Thymus (tissue), 14 donors: ENCODE results near the gene MTMR1. TPM values are rescaled to one million over a fixed set of nuclear protein-coding genes. Genes with fewer than 3 reads are reported as not detected.
A peak's percentile ranks its signal among the peaks of the same experiment; 100 is the strongest.

Experiments used
- DNase-seq, 9 donors: peaks; one replicate each; pipeline ENCODE4 v3.0.0-alpha.2; 2013; ENCODE audit warnings: low spot score in 9 of 9, low read depth in 6 of 9, missing footprints in 1 of 9
- H3K27ac ChIP-seq, 2 donors: one replicate each; pipeline ENCODE4 v1.5.1; 2013; ENCODE audit warnings: control low read depth in 1 of 2, low read depth in 1 of 2, low read length in 1 of 2, mild to moderate bottlenecking in 1 of 2, moderate library complexity in 1 of 2
- H3K27me3 ChIP-seq, 2 donors: one replicate each; pipeline ENCODE4 v1.5.1; 2013; ENCODE audit warnings: low read length in 1 of 2; ENCODE audit not compliant: control insufficient read depth in 2 of 2, insufficient read depth in 1 of 2
- H3K36me3 ChIP-seq, 2 donors: one replicate each; pipeline ENCODE4 v1.5.1; 2013; ENCODE audit warnings: low read length in 1 of 2, mild to moderate bottlenecking in 1 of 2, moderate library complexity in 1 of 2; ENCODE audit not compliant: control insufficient read depth in 2 of 2, insufficient read depth in 2 of 2
- H3K4me1 ChIP-seq, 2 donors: one replicate each; pipeline ENCODE4 v1.5.1; 2013; ENCODE audit warnings: low read length in 2 of 2; ENCODE audit not compliant: control insufficient read depth in 2 of 2, insufficient read depth in 2 of 2
- H3K4me3 ChIP-seq, 2 donors: one replicate each; pipeline ENCODE4 v1.5.1; 2013; ENCODE audit warnings: low read length in 2 of 2, control low read depth in 1 of 2, mild to moderate bottlenecking in 1 of 2
- H3K9me3 ChIP-seq, 2 donors: one replicate each; pipeline ENCODE4 v1.5.1; 2013; ENCODE audit warnings: low read length in 1 of 2, mild to moderate bottlenecking in 1 of 2; ENCODE audit not compliant: control insufficient read depth in 2 of 2, insufficient read depth in 1 of 2
- WGBS: extraction: QIAGEN DNeasy Blood & Tissue Kit; methylation state at CpG from one replicate; pipeline ENCODE4 v1.1.7; 2013; 5-methylcytosine and 5-hydroxymethylcytosine counted together
- long read RNA-seq, 10 donors: transcript quantifications; one replicate each; lab custom pipeline, GENCODE V29; 2026
- polyA plus RNA-seq: library from polyadenylated mRNA; stranded (reverse); fragments of 200-250 nt; gene quantifications from one replicate; pipeline ENCODE4 v1.2.3, GENCODE V29; 2013
- total RNA-seq: library from RNA; stranded (reverse); fragments of 120-200 nt; gene quantifications from one replicate; pipeline ENCODE4 v1.2.4, GENCODE V29; 2013
- donor health status: healthy.

The MTMR1 gene
- 34.5 TPM for total RNA-seq
- polyA plus RNA-seq: 23.1 TPM
- long read RNA-seq, donor 1, full-length matches to known transcripts: 1 of 1 reads
- long read RNA-seq, donor 1, partial matches to known transcripts: 0 of 1 reads
- long read RNA-seq, donor 1, other reads (novel, unspliced or antisense): 0 of 1 reads
- long read RNA-seq, donor 2, full-length matches to known transcripts: 9 of 9 reads
- long read RNA-seq, donor 2, partial matches to known transcripts: 0 of 9 reads
- long read RNA-seq, donor 2, other reads (novel, unspliced or antisense): 0 of 9 reads
- long read RNA-seq, donor 3, full-length matches to known transcripts: 6 of 6 reads
- long read RNA-seq, donor 3, partial matches to known transcripts: 0 of 6 reads
- long read RNA-seq, donor 3, other reads (novel, unspliced or antisense): 0 of 6 reads
- long read RNA-seq, donor 4, partial matches to known transcripts: 9 of 9 reads
- long read RNA-seq, donor 4, other reads (novel, unspliced or antisense): 0 of 9 reads
- long read RNA-seq, donor 5, full-length matches to known transcripts: 4 of 4 reads
- long read RNA-seq, donor 5, partial matches to known transcripts: 0 of 4 reads
- long read RNA-seq, donor 5, other reads (novel, unspliced or antisense): 0 of 4 reads
- long read RNA-seq, donor 6, full-length matches to known transcripts: 4 of 4 reads
- long read RNA-seq, donor 6, partial matches to known transcripts: 0 of 4 reads
- long read RNA-seq, donor 6, other reads (novel, unspliced or antisense): 0 of 4 reads
- long read RNA-seq, donor 7, full-length matches to known transcripts: 2 of 12 reads
- long read RNA-seq, donor 7, partial matches to known transcripts: 10 of 12 reads
- long read RNA-seq, donor 7, other reads (novel, unspliced or antisense): 0 of 12 reads
- long read RNA-seq, donor 8, full-length matches to known transcripts: 3 of 9 reads
- long read RNA-seq, donor 8, partial matches to known transcripts: 6 of 9 reads
- long read RNA-seq, donor 8, other reads (novel, unspliced or antisense): 0 of 9 reads
- long read RNA-seq, donor 9, full-length matches to known transcripts: 3 of 18 reads
- long read RNA-seq, donor 9, partial matches to known transcripts: 15 of 18 reads
- long read RNA-seq, donor 9, other reads (novel, unspliced or antisense): 0 of 18 reads
- long read RNA-seq, donor 10, full-length matches to known transcripts: 2 of 2 reads
- long read RNA-seq, donor 10, partial matches to known transcripts: 0 of 2 reads
- long read RNA-seq, donor 10, other reads (novel, unspliced or antisense): 0 of 2 reads

- Histone ChIP-seq H3K27me3 (no peaks in the 10 kb centered on the region), H3K36me3 (no peaks in the 10 kb centered on the region), H3K4me1 (peaks cover 12 to 47% of the 10 kb centered on the region in 2 donors), H3K27ac (peak within 1 kb of the TSS; percentile 97), H3K9me3 (peaks cover 0 to 4% of the 10 kb centered on the region in 2 donors), H3K4me3 (peak within 1 kb of the TSS; percentile 64 to 73)
- under 1% methylated on average over 90 of the region's 92 CpGs for WGBS
- DNase-seq: peak in 6 of 9 donors; percentile 19 to 71 (median 46)
Measured at GRCh38 chrX:150692831-150693724, at the start of gene MTMR1. MTMR1 (plus strand) TSS chrX:150693396; CDS start chrX:150693531, 135 bp downstream.

GRCh38 chrX:150643958-150644357, 49.2 kb upstream of the MTMR1 start:
- Histone ChIP-seq H3K4me1 (no peaks in the 10 kb centered on the region), H3K27ac (no peak overlapping the region), H3K36me3 (peaks cover 7 to 19% of the 10 kb centered on the region in 2 donors), H3K9me3 (no peaks in the 10 kb centered on the region), H3K4me3 (no peak overlapping the region), H3K27me3 (no peaks in the 10 kb centered on the region)
- 97% methylated on average over 2 of the region's 2 CpGs for WGBS
- no peak for DNase-seq

GRCh38 chrX:150644422-150644821, 48.8 kb upstream of the MTMR1 start:
- Histone ChIP-seq H3K36me3 (peaks cover 7 to 19% of the 10 kb centered on the region in 2 donors), H3K27me3 (no peaks in the 10 kb centered on the region), H3K27ac (no peak overlapping the region), H3K9me3 (no peaks in the 10 kb centered on the region), H3K4me3 (no peak overlapping the region), H3K4me1 (no peaks in the 10 kb centered on the region)
- DNase-seq: no peak
- 51% methylated on average over 4 of the region's 4 CpGs for WGBS

- H3K4me1 ChIP-seq: peaks cover 0 to 2% of the 10 kb centered on the region in 2 donors
- H3K9me3 ChIP-seq: no peaks in the 10 kb centered on the region
- DNase-seq: no peak
- no peaks in the 10 kb centered on the region for H3K27me3 ChIP-seq
- peaks cover 3 to 9% of the 10 kb centered on the region in 2 donors for H3K36me3 ChIP-seq
- H3K27ac ChIP-seq: no peak overlapping the region
- 90% methylated on average over 5 of the region's 5 CpGs for WGBS
- H3K4me3 ChIP-seq: no peak overlapping the region
Measured at GRCh38 chrX:150647331-150647730, 45.9 kb upstream of the MTMR1 start.

- Histone ChIP-seq H3K27ac (no peak overlapping the region), H3K4me3 (no peak overlapping the region)
- DNase-seq: no peak
Measured at GRCh38 chrX:150648296-150648940, 44.8 kb upstream of the MTMR1 start.

GRCh38 chrX:150649096-150649870, 43.9 kb upstream of the MTMR1 start:
- no peak overlapping the region for H3K4me3 ChIP-seq
- no peaks in the 10 kb centered on the region for H3K9me3 ChIP-seq
- 94% methylated on average over 8 of the region's 8 CpGs for WGBS
- H3K4me1 ChIP-seq: peaks cover 0 to 2% of the 10 kb centered on the region in 2 donors
- no peak overlapping the region for H3K27ac ChIP-seq
- DNase-seq: no peak
- no peaks in the 10 kb centered on the region for H3K27me3 ChIP-seq
- peaks cover 9% of the 10 kb centered on the region in 2 donors for H3K36me3 ChIP-seq

More at GRCh38 chrX:150648296-150648940, 44.8 kb upstream of the MTMR1 start:
- Histone ChIP-seq H3K36me3 (peaks cover 6 to 9% of the 10 kb centered on the region in 2 donors), H3K4me1 (peaks cover 0 to 2% of the 10 kb centered on the region in 2 donors), H3K27me3 (no peaks in the 10 kb centered on the region), H3K9me3 (no peaks in the 10 kb centered on the region)
- 92% methylated on average over 4 of the region's 4 CpGs for WGBS

- Histone ChIP-seq H3K36me3 (peaks cover 0 to 6% of the 10 kb centered on the region in 2 donors), H3K9me3 (no peaks in the 10 kb centered on the region), H3K4me3 (no peak overlapping the region), H3K27me3 (no peaks in the 10 kb centered on the region), H3K27ac (no peak overlapping the region), H3K4me1 (peaks cover 0 to 2% of the 10 kb centered on the region in 2 donors)
- DNase-seq: no peak
- 98% methylated on average over 2 of the region's 2 CpGs for WGBS
Measured at GRCh38 chrX:150651906-150652305, 41.3 kb upstream of the MTMR1 start.
